ENCODE measurements around the gene PLCD3.

Gene PLCD3, protein sequence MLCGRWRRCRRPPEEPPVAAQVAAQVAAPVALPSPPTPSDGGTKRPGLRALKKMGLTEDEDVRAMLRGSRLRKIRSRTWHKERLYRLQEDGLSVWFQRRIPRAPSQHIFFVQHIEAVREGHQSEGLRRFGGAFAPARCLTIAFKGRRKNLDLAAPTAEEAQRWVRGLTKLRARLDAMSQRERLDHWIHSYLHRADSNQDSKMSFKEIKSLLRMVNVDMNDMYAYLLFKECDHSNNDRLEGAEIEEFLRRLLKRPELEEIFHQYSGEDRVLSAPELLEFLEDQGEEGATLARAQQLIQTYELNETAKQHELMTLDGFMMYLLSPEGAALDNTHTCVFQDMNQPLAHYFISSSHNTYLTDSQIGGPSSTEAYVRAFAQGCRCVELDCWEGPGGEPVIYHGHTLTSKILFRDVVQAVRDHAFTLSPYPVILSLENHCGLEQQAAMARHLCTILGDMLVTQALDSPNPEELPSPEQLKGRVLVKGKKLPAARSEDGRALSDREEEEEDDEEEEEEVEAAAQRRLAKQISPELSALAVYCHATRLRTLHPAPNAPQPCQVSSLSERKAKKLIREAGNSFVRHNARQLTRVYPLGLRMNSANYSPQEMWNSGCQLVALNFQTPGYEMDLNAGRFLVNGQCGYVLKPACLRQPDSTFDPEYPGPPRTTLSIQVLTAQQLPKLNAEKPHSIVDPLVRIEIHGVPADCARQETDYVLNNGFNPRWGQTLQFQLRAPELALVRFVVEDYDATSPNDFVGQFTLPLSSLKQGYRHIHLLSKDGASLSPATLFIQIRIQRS

DNA sequence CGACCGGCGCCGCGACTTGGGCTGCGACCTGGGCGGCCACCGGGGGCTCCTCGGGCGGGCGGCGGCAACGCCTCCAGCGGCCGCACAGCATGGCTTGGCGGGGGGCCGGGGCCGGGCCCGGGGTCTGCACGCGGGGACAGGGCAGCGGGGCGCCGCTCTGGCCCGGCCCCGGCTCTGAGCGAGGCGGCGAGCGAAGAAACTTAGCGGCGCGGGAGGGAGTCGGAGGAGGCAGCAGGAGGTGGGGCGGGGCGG is at the start of gene PLCD3:
Gene PLCD3 (minus strand): TSS at position 196 of the 252 bp plus-strand sequence. CDS start 105 bp downstream, at position 91.
- no peak for DNase-seq

DNA sequence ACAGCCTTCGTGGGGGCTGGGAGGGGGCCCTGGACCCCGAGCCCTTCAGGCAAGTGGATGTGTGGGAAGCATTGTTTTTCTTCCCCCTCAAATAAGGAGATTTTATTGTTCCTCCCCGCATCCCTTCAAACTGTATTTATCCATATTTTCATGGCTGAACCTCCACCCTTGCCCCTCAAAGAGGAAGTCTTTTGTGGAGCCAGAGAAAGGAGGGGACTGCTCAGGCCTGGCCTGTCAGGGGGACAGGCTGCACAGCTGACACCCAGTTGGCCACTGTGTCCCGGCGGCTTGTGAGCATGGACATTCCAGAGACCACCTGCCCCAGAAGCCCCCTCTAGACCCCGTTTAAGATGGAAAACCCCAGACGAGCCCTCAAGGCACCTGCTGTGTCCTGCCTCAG is 45.2 kb upstream of the PLCD3 start:
- no peak for DNase-seq

DNA sequence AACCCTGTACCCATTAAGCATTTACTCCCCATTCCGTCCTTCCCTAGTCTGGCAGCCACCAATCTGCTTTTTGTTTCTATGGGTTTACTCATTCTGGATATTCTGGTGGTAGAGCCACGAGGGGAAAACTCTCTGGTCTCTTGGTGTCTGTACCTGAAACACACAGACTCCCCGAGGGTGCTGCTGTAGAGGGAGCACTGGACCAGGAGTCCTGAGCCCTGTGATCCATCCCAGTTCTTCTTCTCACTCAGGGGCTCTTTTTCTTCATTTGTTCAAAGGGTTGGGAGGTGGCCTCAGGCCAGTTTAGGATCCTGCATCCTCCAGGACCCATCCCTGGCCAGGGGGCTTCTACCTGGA is 43.4 kb upstream of the PLCD3 start:
- no peak for DNase-seq

DNA sequence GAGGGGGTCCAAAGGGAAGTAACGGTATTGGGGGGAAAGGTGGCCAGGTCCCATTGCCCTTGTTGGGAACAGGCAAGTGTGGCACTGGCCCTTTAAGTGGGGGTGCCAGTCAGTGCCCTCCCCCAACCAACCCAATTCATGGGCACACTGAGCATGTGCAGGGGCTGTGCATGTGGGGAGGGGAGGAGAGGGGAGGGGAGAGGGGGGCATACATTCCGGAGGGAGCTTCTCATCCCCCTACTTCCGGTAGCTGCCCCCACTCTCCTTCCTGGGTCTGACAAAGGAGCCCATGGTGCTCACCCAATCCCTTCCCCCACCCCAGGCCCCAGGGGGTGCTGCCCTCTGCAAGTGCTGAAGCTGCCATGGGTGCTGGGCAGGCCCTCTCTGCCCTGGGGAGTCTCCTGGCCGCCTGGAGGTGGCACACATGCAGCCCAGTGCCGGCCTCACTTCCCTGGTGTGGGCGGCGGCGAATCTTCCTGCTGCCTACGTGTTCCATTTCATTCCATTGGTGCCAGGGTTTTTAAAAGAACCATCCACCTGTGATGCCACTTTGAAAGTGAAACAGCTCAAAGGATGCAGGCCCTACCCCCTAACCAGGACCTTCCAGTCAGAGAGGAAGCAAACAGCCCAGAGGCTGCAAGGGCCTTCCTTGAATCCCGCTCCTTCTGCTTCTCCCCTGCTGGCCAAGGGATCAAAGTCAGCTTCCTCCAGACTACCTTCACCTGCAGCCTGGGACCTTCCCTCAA is 40.4 kb upstream of the PLCD3 start:
- peak; percentile 90 to 94 for DNase-seq

DNA sequence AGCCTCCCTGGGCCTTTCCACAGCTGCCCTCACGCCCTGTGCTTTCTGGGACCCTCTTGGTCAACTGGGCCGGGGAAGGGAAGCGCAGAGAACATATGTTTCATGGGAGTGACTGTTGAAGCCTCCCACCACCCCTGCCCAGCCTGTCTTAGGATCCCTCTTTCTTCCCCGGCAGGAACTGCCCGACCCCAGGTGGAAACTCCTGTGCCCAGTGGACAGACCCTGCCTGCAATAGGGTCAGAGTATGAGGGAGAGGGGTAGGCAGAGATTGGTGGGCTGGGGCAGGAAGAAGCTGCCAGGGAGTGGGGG is 39.9 kb upstream of the PLCD3 start:
- no peak for DNase-seq

DNA sequence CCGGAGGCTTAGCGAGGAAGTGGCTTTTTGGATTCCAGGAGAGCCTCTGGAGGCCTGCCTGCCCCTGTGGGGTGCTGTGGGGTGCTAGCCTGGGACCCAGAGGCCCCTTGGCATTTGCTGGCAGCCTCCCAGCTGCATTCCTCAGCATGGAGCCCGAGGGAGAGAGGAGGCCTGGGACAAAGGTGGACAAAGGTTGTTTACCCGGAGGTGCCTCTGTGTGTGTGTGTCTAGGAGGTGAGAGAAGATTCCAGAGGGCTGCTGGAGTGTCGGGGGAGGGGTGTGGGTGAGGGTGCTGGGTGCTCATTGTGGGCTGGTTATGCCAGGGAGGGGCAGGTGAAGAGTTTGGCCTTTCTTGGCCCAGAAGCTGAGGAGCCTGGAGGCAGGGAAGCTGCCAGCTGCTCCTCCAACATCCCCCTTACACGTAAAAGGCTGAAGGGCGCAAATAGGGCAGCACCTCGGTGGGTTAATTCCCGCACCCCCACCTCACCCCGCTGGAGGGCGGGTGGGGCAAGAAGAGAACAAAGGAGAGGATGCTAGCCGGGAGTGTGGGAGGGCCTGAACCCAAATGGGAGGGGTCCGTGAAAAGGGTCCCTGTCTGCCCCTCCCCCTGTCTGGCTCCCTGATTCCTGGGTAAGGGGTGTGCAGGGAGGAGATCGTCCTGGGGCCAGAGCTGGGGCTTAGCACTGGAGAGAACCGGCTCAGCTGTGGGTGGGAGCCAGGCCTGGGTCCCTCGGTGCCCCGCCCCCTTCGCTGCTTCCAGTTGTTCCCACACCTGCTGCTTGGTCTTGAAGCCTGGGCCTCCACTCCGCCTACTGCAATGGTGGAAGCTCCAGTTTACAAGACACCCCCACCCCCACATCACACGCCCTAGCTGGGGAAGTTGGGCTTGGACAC is 39.3 kb upstream of the PLCD3 start:
- peak; percentile 44 to 52 for DNase-seq

DNA sequence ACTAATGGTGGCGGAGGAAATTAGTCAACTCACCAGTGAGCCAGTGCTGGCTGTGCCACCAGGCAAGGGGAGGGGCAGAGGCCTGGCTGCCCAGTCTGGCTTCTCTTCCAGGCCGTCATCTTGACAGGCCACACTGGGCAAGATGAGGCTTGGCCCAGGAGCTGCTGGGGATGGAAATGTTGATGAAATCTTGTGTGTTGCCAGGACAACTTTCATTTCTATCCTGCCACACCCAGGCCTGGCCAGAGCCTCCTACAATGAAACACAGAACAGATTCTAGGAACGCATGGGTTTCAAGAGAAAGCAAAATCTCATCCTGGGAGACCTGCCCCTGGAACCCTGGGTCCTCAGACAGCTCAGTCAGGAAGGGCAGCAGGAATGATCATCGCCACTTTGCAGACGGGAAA is 38.6 kb upstream of the PLCD3 start:
- DNase-seq: peak; percentile 32 to 45

DNA sequence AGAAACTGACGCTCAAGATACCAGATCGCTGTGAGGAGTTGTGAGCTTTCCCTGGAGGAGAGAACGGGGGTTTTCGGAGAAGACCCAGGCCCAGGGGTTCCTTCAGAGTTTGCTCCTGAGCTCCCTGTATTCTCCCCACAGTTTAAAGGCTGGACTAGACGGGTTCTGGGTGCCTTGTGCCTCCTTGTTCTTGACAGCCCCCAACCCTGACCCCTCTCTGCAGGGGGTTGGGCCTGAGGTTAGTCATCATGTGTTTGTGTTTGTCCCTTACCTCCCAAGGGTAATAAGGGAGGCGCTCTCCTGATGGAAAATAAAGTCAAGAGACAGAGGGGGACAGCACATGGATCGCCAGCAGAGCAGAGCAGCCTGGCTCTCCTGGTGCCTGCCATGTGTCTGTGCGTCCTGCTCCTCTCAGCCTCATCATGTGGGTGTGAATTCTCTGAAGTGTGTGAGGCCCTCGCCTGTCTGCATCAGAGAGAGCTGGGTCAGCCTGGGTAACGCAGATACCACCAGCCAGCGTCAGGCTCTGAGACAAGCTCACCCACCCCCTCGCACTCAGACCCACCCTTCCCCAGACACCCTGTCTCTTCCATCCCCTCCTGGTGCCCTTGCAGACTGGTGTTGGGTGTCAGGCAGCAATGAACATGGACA is 38.1 kb upstream of the PLCD3 start:
- no peak for DNase-seq

DNA sequence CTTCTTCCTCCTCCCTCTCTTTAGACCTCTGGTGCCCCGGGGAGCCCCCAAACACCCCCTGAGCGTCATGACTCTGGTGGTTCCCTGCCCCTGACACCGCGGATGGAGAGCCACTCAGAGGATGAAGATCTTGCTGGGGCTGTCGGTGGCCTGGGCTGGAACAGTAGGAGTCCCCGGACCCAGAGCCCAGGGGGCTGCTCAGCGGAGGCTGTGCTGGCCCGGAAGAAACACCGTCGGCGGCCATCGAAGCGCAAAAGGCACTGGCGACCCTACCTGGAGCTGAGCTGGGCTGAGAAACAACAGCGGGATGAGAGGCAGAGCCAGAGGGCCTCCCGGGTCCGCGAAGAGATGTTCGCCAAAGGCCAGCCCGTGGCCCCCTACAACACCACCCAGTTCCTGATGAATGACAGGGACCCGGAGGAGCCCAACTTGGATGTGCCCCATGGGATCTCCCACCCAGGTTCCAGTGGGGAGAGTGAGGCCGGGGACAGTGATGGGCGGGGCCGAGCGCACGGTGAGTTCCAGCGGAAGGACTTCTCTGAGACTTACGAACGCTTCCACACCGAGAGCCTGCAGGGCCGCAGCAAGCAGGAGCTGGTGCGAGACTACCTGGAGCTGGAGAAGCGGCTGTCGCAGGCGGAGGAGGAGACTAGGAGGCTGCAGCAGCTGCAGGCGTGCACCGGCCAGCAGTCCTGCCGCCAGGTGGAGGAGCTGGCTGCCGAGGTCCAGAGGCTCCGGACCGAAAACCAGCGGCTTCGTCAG is 36.9 kb upstream of the PLCD3 start:
- DNase-seq: no peak

DNA sequence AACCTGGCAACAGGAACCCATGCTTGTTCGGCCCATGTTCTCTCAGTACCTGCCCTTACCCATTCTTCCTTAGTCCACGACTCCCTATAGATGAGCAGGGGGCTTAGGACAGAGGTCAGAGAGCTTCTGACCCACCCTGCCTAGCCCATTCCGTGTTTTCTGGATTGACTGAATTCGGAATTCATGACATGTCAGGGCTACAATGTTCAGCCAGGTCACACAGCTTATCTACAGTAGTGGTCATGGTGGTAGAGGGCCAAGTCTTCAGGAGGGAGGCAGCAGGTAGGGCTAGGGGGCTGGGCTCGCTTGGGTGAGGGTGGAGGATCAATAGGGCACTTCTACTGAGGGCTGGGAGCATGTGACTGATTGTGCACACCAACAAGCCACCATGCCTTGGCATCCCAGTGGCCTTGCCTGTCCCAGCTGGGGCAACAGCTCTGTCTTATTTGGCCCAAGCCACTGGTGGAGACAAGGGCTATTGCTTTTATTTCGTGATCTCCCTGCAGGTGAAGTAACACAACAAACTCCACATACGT is 32.5 kb upstream of the PLCD3 start:
- DNase-seq: no peak

DNA sequence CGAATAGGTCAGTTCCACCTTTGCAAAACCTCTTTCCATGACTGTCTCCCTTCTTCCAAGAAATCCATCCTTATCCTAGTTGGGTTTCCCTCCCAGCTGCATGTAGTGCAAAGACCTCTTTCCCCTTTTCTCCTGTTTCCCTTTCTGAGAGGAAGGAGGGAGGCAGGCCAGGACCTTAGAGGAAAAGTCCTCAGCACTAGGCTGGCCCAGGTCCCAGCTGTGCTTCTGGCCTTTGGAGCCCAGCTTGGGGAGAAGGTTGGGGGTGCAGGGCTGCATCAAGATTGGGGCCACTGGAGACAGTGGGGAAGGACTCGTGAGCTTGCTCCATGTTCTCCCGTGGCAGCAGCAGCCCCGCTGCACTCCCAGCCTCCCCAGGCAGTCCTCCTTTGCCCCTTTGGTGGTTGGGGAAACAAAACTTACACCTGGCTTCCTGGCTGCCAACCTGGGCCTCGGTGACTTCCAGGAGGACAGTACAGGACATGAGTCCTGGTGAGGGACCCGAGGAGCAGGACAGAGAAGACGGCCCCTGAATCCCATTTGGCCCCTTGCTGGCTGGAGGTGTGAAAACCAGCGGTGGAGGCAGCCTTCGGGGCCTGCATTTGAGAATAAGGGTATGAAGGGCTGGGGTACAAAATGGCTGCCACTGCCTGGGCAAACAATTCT is 29.8 kb upstream of the PLCD3 start:
- DNase-seq: no peak

DNA sequence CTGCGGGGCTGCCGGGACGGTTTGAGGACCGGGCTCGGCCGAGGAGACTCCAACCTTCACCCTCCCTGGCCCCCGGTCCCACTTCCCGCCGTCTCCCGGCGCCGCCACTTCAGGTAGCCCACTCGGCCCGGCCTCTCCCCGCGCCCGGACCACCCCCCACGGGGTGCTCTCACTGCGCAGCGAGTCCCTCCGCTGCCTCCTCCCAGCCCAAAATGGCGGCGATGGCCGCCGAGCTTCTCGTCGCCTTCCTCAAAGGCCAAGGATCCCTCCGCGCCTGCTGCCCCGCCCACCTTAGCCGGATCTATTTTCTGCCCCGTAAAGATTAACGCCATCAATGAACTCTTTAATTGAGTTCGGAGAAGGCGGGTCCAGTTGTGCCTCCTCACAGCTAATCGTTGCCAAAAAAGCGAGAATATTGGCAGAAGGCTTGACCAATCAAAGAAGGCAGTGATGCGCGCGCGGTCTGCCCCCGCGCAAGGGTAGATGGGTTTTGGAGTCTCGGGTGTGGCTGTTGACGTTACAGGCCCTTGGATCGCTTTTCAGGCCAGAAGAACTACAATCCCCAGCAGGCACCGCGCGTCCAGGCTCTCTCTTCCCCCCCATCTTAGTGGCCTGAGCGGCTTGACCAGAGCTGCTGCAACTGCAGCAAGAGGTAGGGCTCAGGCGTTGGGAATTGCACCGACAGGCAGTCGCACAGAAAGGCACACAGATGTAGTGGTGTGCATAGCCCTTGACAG is 29.1 kb upstream of the PLCD3 start, which contains the start of gene HEXIM2:
Gene HEXIM2 (plus strand): TSS at position 588 of the 737 bp plus-strand sequence. CDS start 919 bp downstream, outside the sequence.
- peak; percentile 100 for DNase-seq

DNA sequence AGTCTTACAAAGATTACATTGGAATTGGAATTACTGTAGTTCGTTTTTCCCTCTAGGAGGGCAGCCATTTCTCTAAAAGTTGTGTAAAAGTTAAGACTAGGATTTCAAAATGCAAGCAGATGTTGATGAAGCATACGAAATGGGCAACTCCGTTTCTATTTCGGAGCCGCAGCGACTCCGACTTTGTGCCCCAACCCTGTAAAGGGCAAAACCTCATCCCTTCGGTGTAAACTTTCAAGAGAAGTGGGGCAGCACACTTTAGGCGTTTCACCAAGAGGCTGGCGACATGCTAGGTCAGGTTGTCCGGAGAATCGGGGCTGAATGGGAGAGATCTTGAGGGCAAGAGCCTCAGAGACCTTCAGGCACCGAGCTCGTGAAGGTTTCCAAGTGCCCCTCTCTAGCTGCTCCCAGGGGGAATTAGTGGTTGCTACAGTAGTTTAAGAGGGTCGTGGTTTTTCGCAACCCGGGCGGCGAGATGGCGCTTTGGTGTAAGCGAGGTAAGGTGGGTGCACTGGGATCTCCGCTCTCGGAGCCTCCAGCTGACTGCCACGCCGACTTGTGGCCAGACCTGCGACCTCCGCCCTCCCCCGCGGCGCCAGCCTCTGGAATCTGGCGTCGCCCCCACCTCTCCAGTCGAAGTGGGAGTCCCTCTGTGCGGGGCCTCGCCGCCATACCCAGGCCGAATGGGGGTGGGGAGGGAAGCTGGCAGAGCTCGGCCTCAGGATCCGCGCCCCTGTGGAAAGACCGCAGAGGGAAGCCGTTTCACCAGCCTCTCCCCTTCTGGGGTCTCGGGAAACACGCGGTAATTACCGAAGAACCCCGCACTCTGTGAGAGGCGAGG is 28.4 kb upstream of the PLCD3 start:
- DNase-seq: peak; percentile 24 to 55

DNA sequence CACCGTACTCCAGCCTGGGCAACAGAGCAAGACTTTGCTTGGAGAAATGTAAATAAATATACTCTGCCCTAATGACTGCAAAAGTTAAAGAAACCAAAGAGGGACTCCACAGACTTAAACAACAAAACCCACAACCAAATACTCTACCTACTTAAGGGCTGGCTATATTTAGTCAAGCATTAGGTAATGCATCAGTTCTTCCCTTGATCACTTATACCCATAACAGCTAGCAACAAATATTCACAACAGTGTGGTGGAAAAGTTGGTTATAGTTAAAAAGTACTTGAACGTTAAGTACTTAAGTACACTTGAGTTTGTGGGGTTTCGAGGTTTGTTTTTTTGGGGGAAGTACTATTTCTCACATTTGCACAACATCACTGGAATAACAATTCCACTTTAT is 23.9 kb upstream of the PLCD3 start:
- no peak for DNase-seq

DNA sequence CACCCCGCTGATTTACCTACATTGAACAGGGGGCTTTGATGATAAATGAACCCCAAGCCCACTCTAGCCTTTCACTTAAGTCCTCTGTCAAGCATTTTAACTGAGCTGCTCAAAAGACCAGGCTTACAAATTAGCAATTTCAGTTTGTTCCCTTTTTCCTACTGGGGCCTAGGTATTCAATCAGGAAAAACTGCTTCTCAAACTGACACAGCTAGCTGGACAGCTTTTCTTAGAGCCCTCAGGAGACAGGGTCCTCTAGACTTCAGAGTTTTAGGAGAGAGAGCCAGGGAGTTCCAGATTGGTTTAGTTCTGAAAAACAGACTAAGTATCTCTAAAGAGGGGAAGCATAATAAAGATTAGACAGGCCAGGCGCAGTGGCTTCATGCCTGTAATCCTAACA is 23.2 kb upstream of the PLCD3 start:
- no peak for DNase-seq

DNA sequence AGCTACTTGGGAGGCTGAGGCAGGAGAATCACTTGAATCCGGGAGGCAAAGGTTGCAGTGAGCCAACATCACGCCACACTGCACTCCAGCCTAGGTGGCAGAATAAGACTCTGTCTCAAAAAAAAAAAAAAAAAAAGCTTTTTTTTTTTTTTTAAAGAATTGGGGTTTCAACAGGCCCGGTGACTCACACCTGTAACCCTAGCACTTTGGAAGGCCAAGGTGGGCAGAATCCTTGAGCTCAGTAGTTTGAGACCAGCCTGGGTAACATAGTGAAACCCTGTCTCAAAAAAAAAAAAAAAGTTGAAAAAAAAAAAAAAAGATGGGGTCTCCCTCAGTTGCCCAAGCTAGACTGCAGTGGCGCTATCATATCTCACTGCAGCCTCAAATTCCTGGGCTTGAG is 22.7 kb upstream of the PLCD3 start:
- no peak for DNase-seq

DNA sequence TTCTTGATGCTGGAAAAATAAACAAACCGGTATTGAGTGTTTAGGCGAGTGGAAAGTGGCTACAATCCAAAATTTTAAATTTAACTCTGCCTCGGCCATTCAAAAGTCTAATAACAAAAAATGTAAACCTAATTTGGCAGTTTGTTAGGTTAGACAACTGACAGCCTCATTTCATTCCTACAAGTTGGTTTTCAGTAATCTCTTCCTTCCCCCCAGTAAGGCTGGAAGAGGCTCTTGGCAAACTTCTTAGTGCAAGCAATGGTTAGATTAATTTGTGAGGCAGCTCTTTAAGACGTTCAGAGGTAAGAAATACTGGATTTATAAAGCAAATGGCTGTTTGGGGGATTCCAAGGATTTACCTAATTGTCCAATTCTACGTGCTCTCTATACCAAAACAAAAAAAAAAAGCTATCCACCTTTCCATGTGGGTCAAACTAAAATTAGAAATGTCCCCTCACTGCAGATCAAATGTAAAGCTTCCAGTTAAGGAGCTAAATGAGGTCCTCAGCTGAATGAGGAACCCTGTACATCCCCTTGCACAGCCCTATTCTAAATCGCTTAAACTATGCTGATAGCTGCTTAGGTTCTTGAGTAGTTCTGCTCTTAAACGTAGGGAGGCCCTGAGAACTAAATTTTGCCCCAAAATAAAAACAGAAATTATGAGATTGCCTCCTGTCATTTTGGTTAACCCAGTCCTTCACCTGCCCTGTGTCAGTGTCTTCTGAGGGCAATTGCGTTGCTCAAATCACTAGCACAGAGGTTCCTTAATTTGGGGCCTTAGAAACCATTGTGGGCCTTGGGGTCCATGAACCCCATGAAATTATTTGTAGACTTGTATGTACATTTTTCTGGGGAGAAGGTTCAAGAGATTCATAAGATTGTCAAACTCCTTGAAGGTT is 18.8 kb upstream of the PLCD3 start:
- DNase-seq: peak in 1 of 2 experiments; percentile 48
